ENCODE measurements around the gene TGFBR2. TPM values are rescaled to one million over a fixed set of nuclear protein-coding genes. Genes with fewer than 3 reads are reported as not detected.

TGFBR2 gene
- total RNA-seq, 1 donor from 2014 or later = 39.9 TPM

DNA sequence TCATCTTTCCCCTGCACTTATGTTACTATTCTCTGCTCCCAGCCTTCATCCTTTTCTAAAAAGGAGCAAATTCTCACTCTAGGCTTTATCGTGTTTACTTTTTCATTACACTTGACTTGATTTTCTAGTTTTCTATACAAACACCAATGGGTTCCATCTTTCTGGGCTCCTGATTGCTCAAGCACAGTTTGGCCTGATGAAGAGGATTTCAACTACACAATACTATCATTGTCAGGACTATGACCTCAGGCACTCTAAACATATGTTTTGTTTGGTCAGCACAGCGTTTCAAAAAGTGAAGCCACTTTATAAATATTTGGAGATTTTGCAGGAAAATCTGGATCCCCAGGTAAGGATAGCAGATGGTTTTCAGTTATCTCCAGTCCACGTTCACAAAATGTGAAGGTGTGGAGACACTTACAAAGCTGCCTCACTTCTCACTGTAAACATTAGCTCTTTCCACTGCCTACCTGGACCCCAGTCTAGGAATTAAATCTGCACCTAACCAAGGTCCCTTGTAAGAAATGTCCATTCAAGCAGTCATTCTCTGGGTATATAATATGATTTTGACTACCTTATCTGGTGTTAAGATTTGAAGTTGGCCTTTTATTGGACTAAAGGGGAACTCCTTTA lies 86.2 kb downstream of the TGFBR2 start:
- Histone ChIP-seq H4K20me1 (ENCODE audit: insufficient read depth, low read length) (no peaks in the 10 kb centered on the region), H3K4me1 (ENCODE audit: insufficient read depth, low read length) (peaks cover 23% of the 10 kb centered on the region), H3K9ac (ENCODE audit: low read length) (no peak overlapping the region), H3K36me3 (ENCODE audit: insufficient read depth, low read length) (peaks cover 48% of the 10 kb centered on the region), H3K4me3 (ENCODE audit: insufficient read depth, low read depth, low read length) (no peak overlapping the region), H3K4me2 (ENCODE audit: low read length) (no peak overlapping the region), H3K9me3 (ENCODE audit: insufficient read depth, low read depth, low read length) (no peaks in the 10 kb centered on the region), H2AFZ (ENCODE audit: low read depth, low read length) (no peak overlapping the region), H3K27ac (ENCODE audit: low read depth, low read length) (no peak overlapping the region), H3K27me3 (ENCODE audit: insufficient read depth, low read length) (no peaks in the 10 kb centered on the region), H3K79me2 (ENCODE audit: insufficient read depth, low read length) (peaks cover 12% of the 10 kb centered on the region)
- FAIRE-seq (no peak), DNase-seq (ENCODE audit: low read depth) (no peak)
- no peak overlapping the region for H3K27ac Mint-ChIP-seq (ENCODE audit: unreplicated experiment)
- H3K4me3 Mint-ChIP-seq (ENCODE audit: unreplicated experiment) = no peak overlapping the region
- peaks cover 19% of the 10 kb centered on the region for H3K36me3 Mint-ChIP-seq (ENCODE audit: low read depth, unreplicated experiment)
- no peaks in the 10 kb centered on the region for H3K27me3 Mint-ChIP-seq (ENCODE audit: low read depth, unreplicated experiment)
- TF ChIP-seq, protein P1, sequence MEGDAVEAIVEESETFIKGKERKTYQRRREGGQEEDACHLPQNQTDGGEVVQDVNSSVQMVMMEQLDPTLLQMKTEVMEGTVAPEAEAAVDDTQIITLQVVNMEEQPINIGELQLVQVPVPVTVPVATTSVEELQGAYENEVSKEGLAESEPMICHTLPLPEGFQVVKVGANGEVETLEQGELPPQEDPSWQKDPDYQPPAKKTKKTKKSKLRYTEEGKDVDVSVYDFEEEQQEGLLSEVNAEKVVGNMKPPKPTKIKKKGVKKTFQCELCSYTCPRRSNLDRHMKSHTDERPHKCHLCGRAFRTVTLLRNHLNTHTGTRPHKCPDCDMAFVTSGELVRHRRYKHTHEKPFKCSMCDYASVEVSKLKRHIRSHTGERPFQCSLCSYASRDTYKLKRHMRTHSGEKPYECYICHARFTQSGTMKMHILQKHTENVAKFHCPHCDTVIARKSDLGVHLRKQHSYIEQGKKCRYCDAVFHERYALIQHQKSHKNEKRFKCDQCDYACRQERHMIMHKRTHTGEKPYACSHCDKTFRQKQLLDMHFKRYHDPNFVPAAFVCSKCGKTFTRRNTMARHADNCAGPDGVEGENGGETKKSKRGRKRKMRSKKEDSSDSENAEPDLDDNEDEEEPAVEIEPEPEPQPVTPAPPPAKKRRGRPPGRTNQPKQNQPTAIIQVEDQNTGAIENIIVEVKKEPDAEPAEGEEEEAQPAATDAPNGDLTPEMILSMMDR (IDR thresholded peaks at IDR 0.05; ENCODE audit: insufficient read depth, low read depth, low read length) = no peak
- TF ChIP-seq EZH2 (IDR thresholded peaks at IDR 0.05; ENCODE audit: insufficient read depth, low read length) = no peak
- H3K4me1 Mint-ChIP-seq (ENCODE audit: low read depth, unreplicated experiment) = peaks cover 26% of the 10 kb centered on the region
- no peaks in the 10 kb centered on the region for H3K9me3 Mint-ChIP-seq (ENCODE audit: unreplicated experiment)

DNA sequence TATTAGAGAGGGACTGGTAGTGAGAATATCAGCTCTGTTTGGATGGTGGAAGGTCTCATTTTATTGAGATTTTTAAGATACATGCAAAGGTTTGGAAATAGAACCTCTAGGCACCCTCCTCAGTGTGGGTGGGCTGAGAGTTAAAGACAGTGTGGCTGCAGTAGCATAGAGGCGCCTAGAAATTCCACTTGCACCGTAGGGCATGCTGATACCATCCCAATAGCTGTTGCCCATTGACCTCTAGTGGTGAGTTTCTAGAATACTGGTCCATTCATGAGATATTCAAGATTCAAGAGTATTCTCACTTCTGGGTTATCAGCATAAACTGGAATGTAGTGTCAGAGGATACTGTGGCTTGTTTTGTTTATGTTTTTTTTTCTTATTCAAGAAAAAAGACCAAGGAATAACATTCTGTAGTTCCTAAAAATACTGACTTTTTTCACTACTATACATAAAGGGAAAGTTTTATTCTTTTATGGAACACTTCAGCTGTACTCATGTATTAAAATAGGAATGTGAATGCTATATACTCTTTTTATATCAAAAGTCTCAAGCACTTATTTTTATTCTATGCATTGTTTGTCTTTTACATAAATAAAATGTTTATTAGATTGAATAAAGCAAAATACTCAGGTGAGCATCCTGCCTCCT lies 87.2 kb downstream of the TGFBR2 start:
- Histone ChIP-seq H2AFZ (ENCODE audit: low read depth, low read length) (no peak overlapping the region), H3K79me2 (ENCODE audit: insufficient read depth, low read length) (peaks cover 6% of the 10 kb centered on the region), H4K20me1 (ENCODE audit: insufficient read depth, low read length) (no peaks in the 10 kb centered on the region), H3K9ac (ENCODE audit: low read length) (no peak overlapping the region), H3K27me3 (ENCODE audit: insufficient read depth, low read length) (no peaks in the 10 kb centered on the region), H3K4me1 (ENCODE audit: insufficient read depth, low read length) (peaks cover 13% of the 10 kb centered on the region), H3K4me3 (ENCODE audit: insufficient read depth, low read depth, low read length) (no peak overlapping the region), H3K9me3 (ENCODE audit: insufficient read depth, low read depth, low read length) (no peaks in the 10 kb centered on the region), H3K27ac (ENCODE audit: low read depth, low read length) (no peak overlapping the region), H3K36me3 (ENCODE audit: insufficient read depth, low read length) (peaks cover 40% of the 10 kb centered on the region), H3K4me2 (ENCODE audit: low read length) (no peak overlapping the region)
- H3K4me1 Mint-ChIP-seq (ENCODE audit: low read depth, unreplicated experiment) = peaks cover 24% of the 10 kb centered on the region
- H3K27ac Mint-ChIP-seq (ENCODE audit: unreplicated experiment) = no peak overlapping the region
- no peak for TF ChIP-seq EZH2 (IDR thresholded peaks at IDR 0.05; ENCODE audit: insufficient read depth, low read length)
- TF ChIP-seq, protein P1 (IDR thresholded peaks at IDR 0.05; ENCODE audit: insufficient read depth, low read depth, low read length) = peak; percentile 86
- no peaks in the 10 kb centered on the region for H3K9me3 Mint-ChIP-seq (ENCODE audit: unreplicated experiment)
- H3K4me3 Mint-ChIP-seq (ENCODE audit: unreplicated experiment) = no peak overlapping the region
- no peaks in the 10 kb centered on the region for H3K27me3 Mint-ChIP-seq (ENCODE audit: low read depth, unreplicated experiment)
- FAIRE-seq = no peak
- H3K36me3 Mint-ChIP-seq (ENCODE audit: low read depth, unreplicated experiment) = peaks cover 10% of the 10 kb centered on the region
- peak; percentile 54 for DNase-seq (ENCODE audit: low read depth)

DNA sequence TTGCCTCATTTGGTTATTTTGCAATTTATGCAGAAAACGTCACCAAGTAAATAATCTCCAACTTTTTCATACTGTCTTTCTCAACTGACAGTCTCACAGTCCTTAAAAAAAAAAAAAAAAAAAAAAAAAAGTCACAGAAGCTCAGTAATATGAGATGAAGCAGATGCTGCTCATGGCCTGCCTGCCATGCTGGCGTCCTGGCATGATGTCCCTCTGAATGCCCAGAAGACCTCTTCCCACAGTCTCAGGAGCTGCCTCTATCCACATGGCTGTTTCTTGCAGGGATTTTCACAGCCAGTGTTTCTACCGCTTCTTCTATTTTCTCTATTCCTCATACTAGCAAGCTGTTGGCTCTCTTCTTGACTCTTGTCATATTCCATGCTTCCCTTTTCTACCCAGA lies 87.7 kb downstream of the TGFBR2 start:
- no peaks in the 10 kb centered on the region for H3K27me3 ChIP-seq (ENCODE audit: insufficient read depth, low read length)
- no peak overlapping the region for H3K27ac ChIP-seq (ENCODE audit: low read depth, low read length)
- H3K4me3 ChIP-seq (ENCODE audit: insufficient read depth, low read depth, low read length) = no peak overlapping the region
- no peaks in the 10 kb centered on the region for H4K20me1 ChIP-seq (ENCODE audit: insufficient read depth, low read length)
- no peak overlapping the region for H3K4me2 ChIP-seq (ENCODE audit: low read length)
- H3K36me3 ChIP-seq (ENCODE audit: insufficient read depth, low read length) = peaks cover 40% of the 10 kb centered on the region
- Mint-ChIP-seq H3K27ac (ENCODE audit: unreplicated experiment) (no peak overlapping the region), H3K27me3 (ENCODE audit: low read depth, unreplicated experiment) (no peaks in the 10 kb centered on the region), H3K4me1 (ENCODE audit: low read depth, unreplicated experiment) (peaks cover 20% of the 10 kb centered on the region), H3K4me3 (ENCODE audit: unreplicated experiment) (no peak overlapping the region), H3K9me3 (ENCODE audit: unreplicated experiment) (no peaks in the 10 kb centered on the region), H3K36me3 (ENCODE audit: low read depth, unreplicated experiment) (peaks cover 10% of the 10 kb centered on the region)
- TF ChIP-seq, protein P1 (IDR thresholded peaks at IDR 0.05; ENCODE audit: insufficient read depth, low read depth, low read length) = no peak
- no peak for TF ChIP-seq EZH2 (IDR thresholded peaks at IDR 0.05; ENCODE audit: insufficient read depth, low read length)
- peaks cover 7% of the 10 kb centered on the region for H3K4me1 ChIP-seq (ENCODE audit: insufficient read depth, low read length)
- no peak overlapping the region for H2AFZ ChIP-seq (ENCODE audit: low read depth, low read length)
- no peaks in the 10 kb centered on the region for H3K9me3 ChIP-seq (ENCODE audit: insufficient read depth, low read depth, low read length)
- DNase-seq (ENCODE audit: low read depth) (no peak), FAIRE-seq (no peak)
- H3K9ac ChIP-seq (ENCODE audit: low read length) = no peak overlapping the region
- peaks cover 6% of the 10 kb centered on the region for H3K79me2 ChIP-seq (ENCODE audit: insufficient read depth, low read length)
